ENCODE data around the gene LHFPL3. TPM values are rescaled to one million over a fixed set of nuclear protein-coding genes. Genes with fewer than 3 reads are reported as not detected.

LHFPL3 gene
- total and polyA plus RNA-seq, 2 of the 13 experiments (the other 11 are each of a cell fraction or from before 2014, with no cell fraction given) = not detected

- TF ChIP-seq ZNF646 (CRISPR knock-in tag; IDR thresholded peaks at IDR 0.05) (no peak), ZHX2 (IDR thresholded peaks at IDR 0.05; ENCODE audit: low read depth) (no peak), ZHX2 (CRISPR knock-in tag; IDR thresholded peaks at IDR 0.05; ENCODE audit: borderline replicate concordance) (no peak), ZNF660 (CRISPR knock-in tag; IDR thresholded peaks at IDR 0.05; ENCODE audit: borderline replicate concordance, low read depth) (no peak), PHF20 (CRISPR knock-in tag; IDR thresholded peaks at IDR 0.05) (no peak)
Measured at GRCh38 chr7:104628017-104628416, 299.6 kb downstream of the LHFPL3 start (continued).
